Lung (tissue), 12 donors: Measurements from ENCODE around the gene CUL7. TPM values are rescaled to one million over a fixed set of nuclear protein-coding genes. Genes with fewer than 3 reads are reported as not detected.

Experiments
- ATAC-seq: fragments of 200-7000 bp; cut with Tn5 transposase; one replicate; pipeline ENCODE4 v1.9.1; 2020; ENCODE audit warnings: moderate number of reproducible peaks; ENCODE audit not compliant: insufficient read depth, low FRiP score
- DNase-seq, 3 donors: peaks; one replicate each; pipeline ENCODE4 v3.0.0-alpha.2; 2013 to 2017
- H3K27ac ChIP-seq, 2 donors: one replicate each; pipeline ENCODE4 v1.5.1; 2013; ENCODE audit warnings: mild to moderate bottlenecking in 2 of 2, moderate library complexity in 2 of 2, control low read depth in 1 of 2, inconsistent platforms in 1 of 2, low read depth in 1 of 2, low read length in 1 of 2
- H3K27me3 ChIP-seq, 3 donors: one replicate each; pipeline ENCODE4 v1.5.1; 2013; ENCODE audit warnings: low read length in 2 of 3; ENCODE audit not compliant: control insufficient read depth in 3 of 3, insufficient read depth in 3 of 3
- H3K36me3 ChIP-seq, 4 donors: one replicate each; pipeline ENCODE4 v1.5.1; 2013; ENCODE audit warnings: low read length in 4 of 4, mild to moderate bottlenecking in 1 of 4, moderate library complexity in 1 of 4; ENCODE audit not compliant: control insufficient read depth in 4 of 4, insufficient read depth in 4 of 4
- H3K4me1 ChIP-seq, 5 donors: one replicate each; pipeline ENCODE4 v1.5.1; 2013; ENCODE audit warnings: low read length in 5 of 5, mild to moderate bottlenecking in 2 of 5, moderate library complexity in 1 of 5; ENCODE audit not compliant: control insufficient read depth in 5 of 5, insufficient read depth in 5 of 5
- H3K4me3 ChIP-seq: one replicate; pipeline ENCODE4 v1.5.1; 2013; ENCODE audit warnings: mild to moderate bottlenecking, control low read depth, moderate library complexity
- H3K9ac ChIP-seq, 2 donors: one replicate each; pipeline ENCODE4 v1.5.1; 2013; ENCODE audit warnings: low read length in 2 of 2, control low read depth in 1 of 2; ENCODE audit not compliant: insufficient read depth in 1 of 2
- H3K9me3 ChIP-seq, 4 donors: one replicate each; pipeline ENCODE4 v1.5.1; 2013; ENCODE audit warnings: low read length in 3 of 4, mild to moderate bottlenecking in 1 of 4, moderate library complexity in 1 of 4; ENCODE audit not compliant: control insufficient read depth in 4 of 4, insufficient read depth in 3 of 4
- WGBS, 2 donors: extraction: QIAGEN DNeasy Blood & Tissue Kit; methylation state at CpG; one replicate each; pipeline ENCODE4 v1.1.7; 2013; 5-methylcytosine and 5-hydroxymethylcytosine counted together
- polyA plus RNA-seq, 2 donors: library from polyadenylated mRNA; stranded (reverse); fragments of 200-250 nt; gene quantifications; one replicate each; pipeline ENCODE4 v1.2.1, GENCODE V29; 2013
- total RNA-seq, 2 donors: library from RNA; depleted of rRNA in 1 of 2; stranded (reverse); fragments of >200 nt in 1 of 2; gene quantifications; one replicate each; pipeline ENCODE4 v1.2.1, GENCODE V29; 2014 to 2021
- TF ChIP-seq, protein P1 (sequence below): IDR thresholded peaks from 2 replicates; pipeline ENCODE4 v1.5.1; 2012; ENCODE audit warnings: mild to moderate bottlenecking; ENCODE audit errors: control extremely low read depth, extremely low read depth
- donor health status: control.
- donor health status: control.
- donor health status: Bipolar disorder and iron deficiency.
- donor health status: healthy.
- donor health status: DM: yes; HTN: yes; CAD: no.

The CUL7 gene
- total and polyA plus RNA-seq, 4 donors: 8.2 to 23.6 (median 15.2) TPM

DNA sequence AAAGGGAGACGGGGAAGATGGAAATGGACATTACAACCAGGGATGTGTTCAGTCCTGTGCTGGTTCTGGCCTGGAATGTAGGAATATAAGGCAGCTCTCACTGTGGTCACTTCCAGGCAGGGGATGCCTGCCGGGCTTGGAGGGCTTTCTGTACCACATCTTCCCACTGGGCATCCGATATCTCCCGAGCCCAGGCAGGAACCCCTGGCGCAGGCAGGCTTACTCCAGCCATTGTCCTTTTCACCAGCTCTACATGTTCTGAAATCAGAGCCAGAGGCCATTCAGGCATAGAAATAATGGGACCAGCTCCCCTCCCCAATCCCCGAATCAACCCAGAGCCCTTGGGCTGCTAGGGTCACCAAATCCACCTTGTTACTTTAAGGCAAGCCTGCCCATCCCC is 41.3 kb downstream of the CUL7 start:
- no peak for DNase-seq
- Histone ChIP-seq H3K9ac (no peak overlapping the region), H3K4me1 (peaks cover 7 to 30% (median 15%) of the 10 kb centered on the region in 5 donors), H3K36me3 (peaks cover 10 to 30% (median 27%) of the 10 kb centered on the region in 4 donors), H3K27me3 (no peaks in the 10 kb centered on the region), H3K9me3 (no peaks in the 10 kb centered on the region), H3K4me3 (no peak overlapping the region), H3K27ac (no peak overlapping the region)
- TF ChIP-seq, protein P1, sequence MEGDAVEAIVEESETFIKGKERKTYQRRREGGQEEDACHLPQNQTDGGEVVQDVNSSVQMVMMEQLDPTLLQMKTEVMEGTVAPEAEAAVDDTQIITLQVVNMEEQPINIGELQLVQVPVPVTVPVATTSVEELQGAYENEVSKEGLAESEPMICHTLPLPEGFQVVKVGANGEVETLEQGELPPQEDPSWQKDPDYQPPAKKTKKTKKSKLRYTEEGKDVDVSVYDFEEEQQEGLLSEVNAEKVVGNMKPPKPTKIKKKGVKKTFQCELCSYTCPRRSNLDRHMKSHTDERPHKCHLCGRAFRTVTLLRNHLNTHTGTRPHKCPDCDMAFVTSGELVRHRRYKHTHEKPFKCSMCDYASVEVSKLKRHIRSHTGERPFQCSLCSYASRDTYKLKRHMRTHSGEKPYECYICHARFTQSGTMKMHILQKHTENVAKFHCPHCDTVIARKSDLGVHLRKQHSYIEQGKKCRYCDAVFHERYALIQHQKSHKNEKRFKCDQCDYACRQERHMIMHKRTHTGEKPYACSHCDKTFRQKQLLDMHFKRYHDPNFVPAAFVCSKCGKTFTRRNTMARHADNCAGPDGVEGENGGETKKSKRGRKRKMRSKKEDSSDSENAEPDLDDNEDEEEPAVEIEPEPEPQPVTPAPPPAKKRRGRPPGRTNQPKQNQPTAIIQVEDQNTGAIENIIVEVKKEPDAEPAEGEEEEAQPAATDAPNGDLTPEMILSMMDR: no peak
- ATAC-seq: no peak
- 89% methylated on average over 6 of the region's 6 CpGs for WGBS, 2 donors

- no peak for DNase-seq
- H3K9me3 ChIP-seq: no peaks in the 10 kb centered on the region
- H3K9ac ChIP-seq: no peak overlapping the region
- TF ChIP-seq, protein P1: no peak
- no peak for ATAC-seq
- peaks cover 10 to 32% (median 29%) of the 10 kb centered on the region in 4 donors for H3K36me3 ChIP-seq
- H3K27ac ChIP-seq: no peak overlapping the region
- no peaks in the 10 kb centered on the region for H3K27me3 ChIP-seq
- WGBS, 2 donors: 86 to 87% methylated on average over 6 of the region's 6 CpGs
- H3K4me3 ChIP-seq: no peak overlapping the region
- H3K4me1 ChIP-seq: peaks cover 7 to 25% (median 13%) of the 10 kb centered on the region in 5 donors
Measured at GRCh38 chr6:43011207-43011606, 42.4 kb downstream of the CUL7 start.

DNA sequence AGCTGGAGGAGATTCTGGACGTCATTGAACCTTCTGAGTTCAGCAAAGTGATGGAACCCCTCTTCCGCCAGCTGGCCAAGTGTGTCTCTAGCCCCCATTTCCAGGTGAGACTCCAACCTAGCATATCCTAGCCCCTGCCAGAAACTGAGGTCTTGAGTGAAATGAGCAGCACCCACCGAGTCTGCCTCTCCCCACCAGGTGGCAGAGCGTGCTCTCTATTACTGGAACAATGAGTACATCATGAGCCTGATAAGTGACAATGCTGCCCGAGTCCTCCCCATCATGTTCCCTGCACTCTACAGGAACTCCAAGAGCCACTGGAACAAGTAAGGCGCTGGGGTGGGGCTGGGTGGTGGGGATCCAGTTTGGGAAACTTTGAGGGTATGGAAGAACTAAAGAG is 44.5 kb downstream of the CUL7 start:
- H3K4me3 ChIP-seq: no peak overlapping the region
- ATAC-seq (no peak), DNase-seq (peak; percentile 25 to 53 (median 47))
- H3K27me3 ChIP-seq: no peaks in the 10 kb centered on the region
- peaks cover 10 to 33% (median 29%) of the 10 kb centered on the region in 4 donors for H3K36me3 ChIP-seq
- WGBS, 2 donors: 68 to 81% methylated on average over 6 of the region's 6 CpGs
- H3K4me1 ChIP-seq: peaks cover 0 to 11% (median 8%) of the 10 kb centered on the region in 5 donors
- TF ChIP-seq, protein P1: no peak
- no peak overlapping the region for H3K9ac ChIP-seq
- no peaks in the 10 kb centered on the region for H3K9me3 ChIP-seq
- no peak overlapping the region for H3K27ac ChIP-seq

DNA sequence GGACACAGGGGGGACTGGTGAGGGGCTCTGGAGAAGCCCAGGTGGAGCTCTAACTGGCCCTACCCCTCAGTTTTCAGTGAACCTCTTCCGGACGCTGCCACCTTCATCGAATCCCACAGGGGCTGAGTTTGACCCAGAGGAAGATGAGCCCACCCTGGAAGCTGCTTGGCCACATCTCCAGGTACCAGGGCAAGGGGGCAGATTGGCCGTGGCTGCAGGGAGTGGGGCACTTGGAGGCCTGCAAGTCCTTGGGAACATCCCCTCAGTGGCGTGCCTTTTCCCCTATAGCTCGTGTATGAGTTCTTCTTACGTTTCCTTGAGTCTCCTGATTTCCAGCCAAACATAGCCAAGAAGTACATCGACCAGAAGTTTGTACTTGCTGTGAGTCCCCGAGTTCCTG is 46.5 kb downstream of the CUL7 start:
- ATAC-seq (no peak), DNase-seq (no peak)
- TF ChIP-seq, protein P1: no peak
- 93 to 95% methylated on average over 9 of the region's 9 CpGs for WGBS, 2 donors
- Histone ChIP-seq H3K4me1 (no peaks in the 10 kb centered on the region), H3K27me3 (no peaks in the 10 kb centered on the region), H3K27ac (no peak overlapping the region), H3K4me3 (no peak overlapping the region), H3K36me3 (peaks cover 10 to 32% (median 31%) of the 10 kb centered on the region in 4 donors), H3K9ac (no peak overlapping the region), H3K9me3 (no peaks in the 10 kb centered on the region)
